ENCODE data around the gene NWD2.

NWD2 gene

GRCh38 chr4:37246891-37247290 is 2.3 kb downstream of the NWD2 start:
- no peak for ATAC-seq
- TF ChIP-seq ZNF8 (CRISPR knock-in tag; IDR thresholded peaks at IDR 0.05) = no peak
- TF ChIP-seq ESRRG (CRISPR knock-in tag; IDR thresholded peaks at IDR 0.05) = no peak
- no peak for TF ChIP-seq ZC3H10 (CRISPR knock-in tag; IDR thresholded peaks at IDR 0.05)
- TF ChIP-seq PPARA (CRISPR knock-in tag; IDR thresholded peaks at IDR 0.05; ENCODE audit: borderline replicate concordance) = no peak
- no peak for TF ChIP-seq TCF4 (CRISPR knock-in tag; IDR thresholded peaks at IDR 0.05; ENCODE audit: borderline replicate concordance)
- no peak for TF ChIP-seq TSHZ2 (CRISPR knock-in tag; IDR thresholded peaks at IDR 0.05)
- TF ChIP-seq ZFP3 (CRISPR knock-in tag; IDR thresholded peaks at IDR 0.05) = no peak
- no peak for TF ChIP-seq BACH2 (CRISPR knock-in tag; IDR thresholded peaks at IDR 0.05; ENCODE audit: borderline replicate concordance)
- TF ChIP-seq PATZ1 (CRISPR knock-in tag; IDR thresholded peaks at IDR 0.05; ENCODE audit: borderline replicate concordance) = no peak
- TF ChIP-seq RARB (CRISPR knock-in tag; IDR thresholded peaks at IDR 0.05) = no peak
- no peak for TF ChIP-seq CSDC2 (CRISPR knock-in tag; IDR thresholded peaks at IDR 0.05)
- no peak for TF ChIP-seq GLIS3 (CRISPR knock-in tag; IDR thresholded peaks at IDR 0.05)
- TF ChIP-seq, protein P1, sequence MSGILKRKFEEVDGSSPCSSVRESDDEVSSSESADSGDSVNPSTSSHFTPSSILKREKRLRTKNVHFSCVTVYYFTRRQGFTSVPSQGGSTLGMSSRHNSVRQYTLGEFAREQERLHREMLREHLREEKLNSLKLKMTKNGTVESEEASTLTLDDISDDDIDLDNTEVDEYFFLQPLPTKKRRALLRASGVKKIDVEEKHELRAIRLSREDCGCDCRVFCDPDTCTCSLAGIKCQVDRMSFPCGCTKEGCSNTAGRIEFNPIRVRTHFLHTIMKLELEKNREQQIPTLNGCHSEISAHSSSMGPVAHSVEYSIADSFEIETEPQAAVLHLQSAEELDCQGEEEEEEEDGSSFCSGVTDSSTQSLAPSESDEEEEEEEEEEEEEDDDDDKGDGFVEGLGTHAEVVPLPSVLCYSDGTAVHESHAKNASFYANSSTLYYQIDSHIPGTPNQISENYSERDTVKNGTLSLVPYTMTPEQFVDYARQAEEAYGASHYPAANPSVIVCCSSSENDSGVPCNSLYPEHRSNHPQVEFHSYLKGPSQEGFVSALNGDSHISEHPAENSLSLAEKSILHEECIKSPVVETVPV (CRISPR knock-in tag; IDR thresholded peaks at IDR 0.05) = no peak
- no peak for TF ChIP-seq ZFP30 (CRISPR knock-in tag; IDR thresholded peaks at IDR 0.05)
- TF ChIP-seq SNAI2 (CRISPR knock-in tag; IDR thresholded peaks at IDR 0.05) = no peak
- TF ChIP-seq CREB5 (CRISPR knock-in tag; IDR thresholded peaks at IDR 0.05; ENCODE audit: low read depth) = no peak
- TF ChIP-seq TOX (CRISPR knock-in tag; IDR thresholded peaks at IDR 0.05; ENCODE audit: borderline replicate concordance) = no peak
- TF ChIP-seq ISL1 (CRISPR knock-in tag; IDR thresholded peaks at IDR 0.05) = no peak

DNA sequence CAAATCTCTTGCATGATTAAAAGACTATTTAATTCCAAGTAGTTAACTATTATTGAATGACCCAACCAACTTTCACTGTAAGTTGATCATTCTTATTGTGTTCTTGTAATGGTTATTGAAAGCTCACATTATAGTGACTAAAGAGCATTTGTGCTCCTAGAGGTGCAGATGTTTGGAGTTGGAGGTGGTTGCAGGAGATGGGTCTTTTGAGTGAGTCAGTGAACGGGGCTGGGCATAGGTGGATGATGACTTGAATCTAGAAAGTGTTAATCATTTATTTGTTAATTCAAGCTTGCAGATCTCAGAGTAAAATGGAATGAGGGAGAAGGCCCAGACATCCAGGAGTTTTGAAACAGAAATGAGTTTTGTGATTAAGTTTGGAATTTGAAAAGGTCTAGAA is 13.7 kb downstream of the NWD2 start:
- ATAC-seq = no peak
- TF ChIP-seq OSR1 (CRISPR knock-in tag; IDR thresholded peaks at IDR 0.05) = no peak
- TF ChIP-seq CSDC2 (CRISPR knock-in tag; IDR thresholded peaks at IDR 0.05) = no peak
- TF ChIP-seq, protein P1 (CRISPR knock-in tag; IDR thresholded peaks at IDR 0.05) = no peak
- TF ChIP-seq ISL1 (CRISPR knock-in tag; IDR thresholded peaks at IDR 0.05) = no peak
- TF ChIP-seq ZNF8 (CRISPR knock-in tag; IDR thresholded peaks at IDR 0.05) = no peak
- no peak for TF ChIP-seq TSHZ2 (CRISPR knock-in tag; IDR thresholded peaks at IDR 0.05)
- no peak for TF ChIP-seq BACH2 (CRISPR knock-in tag; IDR thresholded peaks at IDR 0.05; ENCODE audit: borderline replicate concordance)

Measured in SK-N-SH treated with all-trans-retinoic acid at 6 μM for 48 hours (cell line).